NCI-H187 (cell line): ENCODE data around the gene TRIM22.
"Not testable (repeated sequence)": the region's sequence is repeated elsewhere in the genome, so short reads cannot be mapped to it uniquely, and the experiment has no call there.

ENCODE experiments used
- DNase-seq, 2 experiments: peaks; one replicate each; lab custom pipeline; 2025; lab: John Stamatoyannopoulos, UW

The TRIM22 gene, protein sequence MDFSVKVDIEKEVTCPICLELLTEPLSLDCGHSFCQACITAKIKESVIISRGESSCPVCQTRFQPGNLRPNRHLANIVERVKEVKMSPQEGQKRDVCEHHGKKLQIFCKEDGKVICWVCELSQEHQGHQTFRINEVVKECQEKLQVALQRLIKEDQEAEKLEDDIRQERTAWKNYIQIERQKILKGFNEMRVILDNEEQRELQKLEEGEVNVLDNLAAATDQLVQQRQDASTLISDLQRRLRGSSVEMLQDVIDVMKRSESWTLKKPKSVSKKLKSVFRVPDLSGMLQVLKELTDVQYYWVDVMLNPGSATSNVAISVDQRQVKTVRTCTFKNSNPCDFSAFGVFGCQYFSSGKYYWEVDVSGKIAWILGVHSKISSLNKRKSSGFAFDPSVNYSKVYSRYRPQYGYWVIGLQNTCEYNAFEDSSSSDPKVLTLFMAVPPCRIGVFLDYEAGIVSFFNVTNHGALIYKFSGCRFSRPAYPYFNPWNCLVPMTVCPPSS

DNA sequence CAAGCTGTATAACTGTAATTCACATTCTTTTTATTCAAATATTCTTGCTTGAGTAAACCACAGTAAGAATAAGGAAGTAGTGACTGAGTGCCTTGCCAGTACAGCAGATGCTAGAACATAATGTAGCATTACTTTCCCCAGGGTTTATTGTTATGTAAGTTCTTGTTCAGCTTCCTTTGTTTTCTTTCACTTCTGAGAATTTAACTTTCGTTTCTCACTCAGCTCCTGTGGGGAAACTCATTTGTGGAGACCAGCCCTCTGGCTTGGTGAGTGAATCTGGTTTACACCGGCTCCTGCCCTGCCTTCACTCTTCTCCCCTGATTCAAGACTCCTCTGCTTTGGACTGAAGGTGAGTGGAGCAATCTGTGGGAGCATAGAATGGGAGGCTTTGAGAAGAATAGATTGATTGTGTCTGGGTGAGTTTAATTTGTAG lies at the start of gene TRIM22:
TSS of gene TRIM22 (plus strand) at position 240 of the 433 bp plus-strand sequence. CDS start 6,443 bp downstream, outside the sequence.
- DNase-seq: no peak

DNA sequence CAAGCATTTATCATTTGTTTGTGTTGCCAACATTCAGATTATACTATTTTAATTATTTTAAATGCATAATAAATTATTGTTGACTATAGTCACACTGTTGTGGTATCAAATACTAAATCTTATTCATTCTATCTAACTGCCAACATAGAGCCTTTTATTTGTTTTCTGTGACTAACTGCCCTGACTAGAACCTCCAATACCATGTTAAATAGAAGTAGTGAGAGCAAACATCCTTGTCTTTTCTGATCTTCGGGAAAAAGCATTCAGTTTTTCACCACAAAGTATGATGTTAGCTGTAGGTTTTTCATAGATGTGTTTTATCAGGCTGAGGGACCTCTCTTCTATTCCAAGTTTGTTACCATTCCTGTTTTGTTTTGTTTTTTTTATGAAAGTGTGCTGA lies 49.6 kb upstream of the TRIM22 start:
- DNase-seq: no peak

DNA sequence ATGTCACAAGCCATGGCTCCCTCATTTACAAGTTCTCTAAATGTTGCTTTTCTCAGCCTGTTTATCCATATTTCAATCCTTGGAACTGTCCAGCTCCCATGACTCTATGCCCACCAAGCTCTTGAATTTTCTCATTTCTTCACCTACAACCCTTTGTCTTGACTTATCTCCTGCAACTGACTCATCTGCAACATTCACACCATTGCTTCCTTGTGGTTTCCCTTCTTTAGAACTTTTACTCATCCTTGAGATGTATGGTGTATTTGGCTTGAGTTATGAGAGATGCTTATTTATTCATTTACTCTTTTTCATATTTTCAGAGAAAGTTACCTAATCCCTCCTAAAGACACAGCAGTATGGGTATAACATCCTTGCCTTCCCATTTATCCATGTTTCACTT lies 46.0 kb upstream of the TRIM22 start:
- no peak for DNase-seq

- no peak for DNase-seq
Measured at GRCh38 chr11:5646139-5646538, 43.5 kb upstream of the TRIM22 start.

GRCh38 chr11:5655474-5655873 lies 34.1 kb upstream of the TRIM22 start:
- DNase-seq: no peak

DNA sequence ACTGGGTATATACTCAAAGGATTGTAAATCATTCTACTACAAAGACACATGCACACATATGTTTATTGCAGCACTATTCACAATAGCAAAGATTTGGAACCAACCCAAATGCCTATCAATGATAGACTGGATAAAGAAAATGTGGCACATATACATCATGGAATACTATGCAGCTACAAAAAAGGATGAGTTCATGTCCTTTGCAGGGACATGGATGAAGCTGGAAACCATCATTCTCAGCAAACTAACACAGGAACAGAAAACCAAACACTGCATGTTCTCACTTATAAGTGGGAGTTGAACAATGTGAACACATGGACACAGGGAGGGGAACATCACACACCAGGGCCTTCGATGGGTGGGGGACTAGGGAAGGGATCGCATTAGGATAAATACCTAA lies 32.6 kb upstream of the TRIM22 start:
- DNase-seq: not testable (repeated sequence)

DNA sequence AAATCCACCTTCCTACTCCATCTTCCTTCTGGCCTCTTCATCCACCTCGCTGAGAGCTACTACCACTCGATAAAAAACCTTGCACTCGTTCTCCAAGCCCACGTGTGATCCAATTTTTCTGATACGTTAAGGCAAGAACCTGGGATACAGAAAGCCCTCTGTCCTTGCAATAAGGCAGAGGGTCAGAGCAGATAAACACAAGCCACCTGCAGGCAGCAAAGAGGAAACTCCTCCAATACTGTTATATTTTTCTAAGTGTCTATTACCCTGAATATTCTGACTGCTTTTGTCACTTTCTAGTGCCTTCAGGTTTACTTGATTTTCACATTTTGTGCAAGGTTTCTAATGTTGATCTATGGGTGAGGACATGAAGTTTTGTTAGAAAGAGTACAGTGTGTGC lies 31.3 kb upstream of the TRIM22 start:
- DNase-seq: no peak

DNA sequence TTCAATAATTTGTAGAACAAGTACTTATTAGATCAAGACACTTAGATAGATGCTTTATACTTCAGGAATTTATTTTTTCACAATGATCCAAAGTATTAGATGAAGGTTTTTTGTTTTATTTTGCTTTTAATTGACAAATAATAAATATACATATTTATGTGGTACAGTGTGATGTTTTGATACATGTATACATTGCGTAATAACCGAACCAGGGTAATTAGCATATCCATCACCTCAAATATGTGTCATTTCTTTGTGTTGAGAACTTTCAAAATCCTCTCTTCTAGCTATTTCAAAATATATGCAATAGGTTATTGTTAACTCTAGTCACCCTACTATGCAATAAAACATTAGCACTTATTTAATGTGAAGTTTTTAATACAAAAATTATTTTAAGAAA lies 26.1 kb upstream of the TRIM22 start:
- DNase-seq: no peak

DNA sequence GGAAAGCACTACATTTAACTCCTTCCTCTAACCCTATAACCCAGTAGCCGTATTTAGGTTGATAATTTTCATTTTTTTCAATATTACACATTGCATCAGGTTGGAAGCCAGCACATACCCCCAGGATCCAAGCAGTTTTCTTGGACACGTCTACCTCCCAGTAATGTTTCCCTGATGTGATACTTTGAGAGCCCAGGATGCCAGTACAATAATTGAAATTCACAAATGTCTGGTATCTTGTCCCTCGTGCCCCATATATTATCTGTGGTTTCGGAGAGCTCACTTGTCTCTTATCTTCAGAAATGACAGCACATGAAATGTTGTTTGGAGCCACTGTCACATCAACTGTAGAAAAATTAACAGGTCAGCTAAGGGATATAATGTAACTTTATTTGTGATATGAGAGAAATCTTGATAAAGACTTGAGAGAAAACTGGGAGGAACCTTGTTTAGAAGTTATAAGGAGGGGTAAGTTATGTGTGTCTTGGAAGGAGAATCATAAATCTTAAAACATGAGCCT lies 24.5 kb upstream of the TRIM22 start:
- no peak for DNase-seq

- no peak for DNase-seq
Measured at GRCh38 chr11:5665746-5666401, 23.7 kb upstream of the TRIM22 start.

GRCh38 chr11:5666402-5666793 lies 23.2 kb upstream of the TRIM22 start:
- DNase-seq: no peak

- DNase-seq: no peak
Measured at GRCh38 chr11:5671831-5672230, 17.8 kb upstream of the TRIM22 start.

- DNase-seq: no peak
Measured at GRCh38 chr11:5674391-5674790, 15.2 kb upstream of the TRIM22 start.

GRCh38 chr11:5679811-5680210 lies 9.8 kb upstream of the TRIM22 start:
- no peak for DNase-seq

DNA sequence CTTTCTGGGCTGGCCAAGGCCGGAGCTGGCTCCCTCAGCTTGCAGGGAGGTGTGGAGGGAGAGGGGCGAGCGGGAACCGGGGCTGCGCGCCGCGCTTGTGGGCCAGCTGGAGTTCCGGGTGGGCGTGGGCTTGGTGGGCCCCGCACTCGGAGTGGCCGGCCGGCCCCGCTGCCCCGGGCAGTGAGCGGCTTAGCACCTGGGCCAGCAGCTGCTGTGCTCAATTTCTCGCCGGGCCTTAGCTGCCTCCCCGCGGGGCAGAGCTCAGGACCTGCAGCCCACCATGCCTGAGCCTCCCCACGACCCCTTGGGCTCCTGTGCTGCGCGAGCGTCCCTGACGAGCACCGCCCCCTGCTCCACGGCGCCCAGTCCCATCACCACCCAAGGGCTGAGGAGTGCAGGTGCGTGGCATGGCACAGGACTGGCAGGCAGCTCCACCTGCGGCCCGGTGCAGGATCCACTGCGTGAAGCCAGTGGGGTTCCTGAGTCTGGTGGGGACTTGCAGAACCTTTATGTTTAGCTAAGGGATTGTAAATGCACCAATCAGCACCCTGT lies 6.6 kb upstream of the TRIM22 start:
- not testable (repeated sequence) for DNase-seq

- DNase-seq: not testable (repeated sequence)
Measured at GRCh38 chr11:5683620-5684019, 6.0 kb upstream of the TRIM22 start.

GRCh38 chr11:5684036-5684645 lies 5.4 kb upstream of the TRIM22 start:
- DNase-seq: no peak

- no peak for DNase-seq
Measured at GRCh38 chr11:5684646-5685362, 4.8 kb upstream of the TRIM22 start, which contains the start of gene TRIM5. TRIM5 (minus strand) TSS chr11:5685074; CDS start chr11:5680177, 4,897 bp downstream.

- DNase-seq: no peak
Measured at GRCh38 chr11:5686426-5686825, 3.2 kb upstream of the TRIM22 start.

- no peak for DNase-seq
Measured at GRCh38 chr11:5688482-5688881, 1.1 kb upstream of the TRIM22 start.

DNA sequence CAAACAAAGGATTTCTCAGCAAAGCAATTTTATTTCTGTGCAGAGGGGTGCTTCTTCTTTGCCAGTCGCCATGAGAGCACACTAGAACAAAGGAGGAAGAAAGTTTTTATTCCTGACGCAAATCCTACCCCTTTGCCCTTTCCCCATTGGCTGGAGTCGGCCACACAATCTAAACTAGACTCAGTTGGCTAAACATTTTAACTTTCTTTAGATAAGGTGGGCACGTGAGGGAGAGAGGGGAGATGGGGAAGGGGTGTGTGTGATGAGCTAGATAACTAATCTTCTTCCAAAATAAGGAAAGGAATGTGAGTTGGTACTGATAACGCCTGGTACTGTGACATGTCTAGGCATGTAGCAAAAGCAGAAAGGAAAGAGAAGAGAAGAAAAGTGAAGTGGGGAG lies 626 bp downstream of the TRIM22 start:
- DNase-seq: no peak

DNA sequence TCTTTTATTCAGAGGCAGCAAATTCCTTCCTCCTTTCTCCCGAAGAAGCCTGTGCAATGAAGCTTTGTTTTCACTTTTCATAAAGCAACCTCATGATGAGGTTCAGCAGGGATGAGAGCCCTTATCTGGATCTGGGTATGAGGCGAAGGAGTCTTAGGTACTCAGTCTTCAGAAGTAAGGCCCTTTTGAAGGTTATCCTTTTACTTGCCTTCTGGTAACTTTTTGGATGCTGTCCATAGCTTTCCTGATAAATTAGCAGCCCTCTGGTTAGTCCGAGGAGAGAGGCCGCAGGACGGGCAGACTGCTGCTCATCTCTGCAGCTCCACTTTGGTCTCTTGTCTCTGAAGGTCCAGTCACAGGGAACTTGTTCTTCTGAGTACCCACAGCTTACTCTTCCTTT lies 1.1 kb downstream of the TRIM22 start:
- no peak for DNase-seq
